ENCODE results near the gene VAX1. TPM values are rescaled to one million over a fixed set of nuclear protein-coding genes. Genes with fewer than 3 reads are reported as not detected.

VAX1 gene
- total and polyA plus RNA-seq, 2 experiments from 2014 or later = not detected

DNA sequence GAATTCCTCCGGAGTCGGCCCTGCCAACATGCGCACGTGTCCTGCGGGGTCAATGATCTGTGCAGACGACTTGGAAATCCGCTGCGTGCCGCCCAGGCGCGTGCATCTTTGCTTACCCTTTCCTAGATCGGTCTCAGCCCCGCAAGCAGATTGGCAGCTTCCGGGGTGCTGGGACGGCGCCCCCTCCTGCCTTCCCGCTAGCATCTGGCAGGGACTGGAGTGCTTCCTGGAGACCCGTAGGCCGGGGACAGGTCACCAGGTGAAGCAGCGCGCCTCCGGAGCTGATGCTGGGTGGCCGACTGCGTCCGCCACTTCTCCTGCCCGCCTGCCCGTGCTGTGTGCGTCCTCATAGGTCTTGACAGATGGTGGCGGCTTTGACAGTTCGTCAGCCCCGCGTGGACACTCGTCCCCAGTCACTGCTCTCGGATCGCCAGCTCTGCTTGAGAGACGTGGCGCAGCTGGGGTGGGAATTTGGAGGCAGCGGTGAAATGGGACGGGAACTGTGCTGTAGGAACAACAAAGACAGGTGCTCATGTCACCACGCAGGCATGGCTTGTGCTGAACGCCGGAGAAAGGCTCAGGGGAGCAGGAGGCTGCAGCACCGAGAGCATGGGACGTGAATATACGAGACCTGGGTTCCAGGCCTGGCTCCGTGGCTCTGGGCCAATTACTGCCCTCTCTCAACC lies 37.3 kb upstream of the VAX1 start:
- no peaks in the 10 kb centered on the region for H3K4me1 ChIP-seq (ENCODE audit: insufficient read depth)
- peak overlapping the region; percentile 14 for H3K4me3 ChIP-seq
- DNase-seq (ENCODE audit: low spot score) = peak; percentile 31
- H2AFZ ChIP-seq = peak overlapping the region; percentile 27
- peak overlapping the region; percentile 88 for H3K4me2 ChIP-seq
- no peaks in the 10 kb centered on the region for H3K9me2 ChIP-seq (replicated peaks; ENCODE audit: insufficient read depth)
- H3K36me3 ChIP-seq (replicated peaks; ENCODE audit: insufficient read depth, low read depth) = no peaks in the 10 kb centered on the region
- 2% methylated on average over 46 of the region's 46 CpGs for WGBS (ENCODE audit: low lambda C conversion rate, missing lambda C conversion rate)
- H4K20me1 ChIP-seq (ENCODE audit: insufficient read depth, poor library complexity, severe bottlenecking) = no peaks in the 10 kb centered on the region
- TF ChIP-seq, protein P1, sequence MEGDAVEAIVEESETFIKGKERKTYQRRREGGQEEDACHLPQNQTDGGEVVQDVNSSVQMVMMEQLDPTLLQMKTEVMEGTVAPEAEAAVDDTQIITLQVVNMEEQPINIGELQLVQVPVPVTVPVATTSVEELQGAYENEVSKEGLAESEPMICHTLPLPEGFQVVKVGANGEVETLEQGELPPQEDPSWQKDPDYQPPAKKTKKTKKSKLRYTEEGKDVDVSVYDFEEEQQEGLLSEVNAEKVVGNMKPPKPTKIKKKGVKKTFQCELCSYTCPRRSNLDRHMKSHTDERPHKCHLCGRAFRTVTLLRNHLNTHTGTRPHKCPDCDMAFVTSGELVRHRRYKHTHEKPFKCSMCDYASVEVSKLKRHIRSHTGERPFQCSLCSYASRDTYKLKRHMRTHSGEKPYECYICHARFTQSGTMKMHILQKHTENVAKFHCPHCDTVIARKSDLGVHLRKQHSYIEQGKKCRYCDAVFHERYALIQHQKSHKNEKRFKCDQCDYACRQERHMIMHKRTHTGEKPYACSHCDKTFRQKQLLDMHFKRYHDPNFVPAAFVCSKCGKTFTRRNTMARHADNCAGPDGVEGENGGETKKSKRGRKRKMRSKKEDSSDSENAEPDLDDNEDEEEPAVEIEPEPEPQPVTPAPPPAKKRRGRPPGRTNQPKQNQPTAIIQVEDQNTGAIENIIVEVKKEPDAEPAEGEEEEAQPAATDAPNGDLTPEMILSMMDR (IDR thresholded peaks at IDR 0.05; ENCODE audit: poor library complexity) = no peak
- TF ChIP-seq EZH2 (IDR thresholded peaks at IDR 0.05; ENCODE audit: borderline replicate concordance) (no peak), EZH2phosphoT487 (IDR thresholded peaks at IDR 0.05; ENCODE audit: low read depth, severe bottlenecking, unreplicated experiment) (no peak)
- no peaks in the 10 kb centered on the region for H3K79me2 ChIP-seq
- peaks cover 41% of the 10 kb centered on the region for H3K27me3 ChIP-seq
- no peak overlapping the region for H3K27ac ChIP-seq
- no peaks in the 10 kb centered on the region for H3K9me3 ChIP-seq (ENCODE audit: low read depth)

DNA sequence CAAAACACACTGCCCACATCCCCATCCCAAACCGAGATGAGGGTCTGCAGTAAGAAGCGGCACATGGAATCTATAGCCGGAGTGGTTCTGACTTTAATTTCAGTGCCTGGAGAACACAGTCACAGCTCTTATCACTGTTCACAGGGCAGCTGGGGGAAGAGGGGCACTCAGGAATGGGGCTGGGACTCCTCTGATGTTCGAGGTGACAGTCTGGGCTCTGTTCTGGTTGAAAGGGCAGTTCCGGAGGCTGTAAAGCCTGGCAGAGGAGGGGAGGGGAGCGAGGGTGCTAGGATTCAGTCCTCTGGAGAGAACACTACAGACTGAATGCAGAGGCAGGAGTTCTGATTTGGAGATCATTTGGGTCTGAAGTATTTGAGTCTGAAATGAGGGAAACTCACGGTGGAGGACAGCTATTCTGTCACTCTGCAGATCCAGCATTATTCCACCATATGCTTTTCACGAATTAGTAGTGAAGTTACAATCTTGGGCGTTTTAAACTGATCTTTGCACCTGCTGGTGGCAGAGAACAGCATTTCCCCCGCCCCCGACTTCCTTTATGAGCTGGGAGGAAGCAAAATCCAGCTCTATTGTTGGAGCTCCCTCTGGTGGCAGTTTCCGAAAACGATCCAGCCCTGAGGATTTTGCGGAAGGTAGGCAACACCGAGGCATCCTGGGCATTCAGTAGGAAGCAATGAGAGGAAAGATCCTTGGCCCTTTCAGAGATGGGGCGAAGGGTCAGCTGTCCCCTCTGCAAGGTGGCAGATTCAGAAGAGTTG lies 36.6 kb upstream of the VAX1 start:
- no peaks in the 10 kb centered on the region for H3K79me2 ChIP-seq
- peak overlapping the region; percentile 3 for H3K27ac ChIP-seq
- no peaks in the 10 kb centered on the region for H3K4me1 ChIP-seq (ENCODE audit: insufficient read depth)
- peak overlapping the region; percentile 14 for H3K4me3 ChIP-seq
- no peaks in the 10 kb centered on the region for H3K9me3 ChIP-seq (ENCODE audit: low read depth)
- no peaks in the 10 kb centered on the region for H3K9me2 ChIP-seq (replicated peaks; ENCODE audit: insufficient read depth)
- H3K4me2 ChIP-seq = peak overlapping the region; percentile 88
- DNase-seq (ENCODE audit: low spot score) = peak; percentile 91
- TF ChIP-seq, protein P1 (IDR thresholded peaks at IDR 0.05; ENCODE audit: poor library complexity) = peak; percentile 96
- TF ChIP-seq EZH2 (IDR thresholded peaks at IDR 0.05; ENCODE audit: borderline replicate concordance) = no peak
- peaks cover 43% of the 10 kb centered on the region for H3K27me3 ChIP-seq
- H3K36me3 ChIP-seq (replicated peaks; ENCODE audit: insufficient read depth, low read depth) = no peaks in the 10 kb centered on the region
- H4K20me1 ChIP-seq (ENCODE audit: insufficient read depth, poor library complexity, severe bottlenecking) = no peaks in the 10 kb centered on the region
- 12% methylated on average over 16 of the region's 16 CpGs for WGBS (ENCODE audit: low lambda C conversion rate, missing lambda C conversion rate)
- H2AFZ ChIP-seq = peak overlapping the region; percentile 27

DNA sequence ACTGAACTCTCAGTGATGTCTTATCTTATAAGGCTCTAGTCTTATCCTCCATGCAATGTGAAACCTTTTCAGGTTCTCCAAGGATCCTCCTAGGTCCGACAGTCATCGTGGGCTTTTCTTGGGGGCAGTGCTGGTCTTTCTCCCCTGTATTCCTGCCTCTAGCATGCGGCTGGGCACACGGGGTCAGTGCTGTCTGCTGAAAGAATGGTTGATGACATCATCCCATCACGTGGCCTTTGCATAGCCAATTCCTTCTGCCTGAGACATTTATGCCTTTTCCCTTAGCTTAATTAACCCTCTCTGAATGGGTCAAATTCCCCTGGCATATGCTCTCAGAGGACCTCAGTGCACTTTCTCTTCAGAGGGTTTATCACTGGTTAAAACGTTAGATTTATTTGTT lies 32.2 kb upstream of the VAX1 start:
- Histone ChIP-seq H3K36me3 (replicated peaks; ENCODE audit: insufficient read depth, low read depth) (no peaks in the 10 kb centered on the region), H3K27me3 (peaks cover 86% of the 10 kb centered on the region), H4K20me1 (ENCODE audit: insufficient read depth, poor library complexity, severe bottlenecking) (no peaks in the 10 kb centered on the region), H3K9me2 (replicated peaks; ENCODE audit: insufficient read depth) (no peaks in the 10 kb centered on the region), H2AFZ (no peak overlapping the region), H3K27ac (no peak overlapping the region), H3K4me3 (no peak overlapping the region), H3K9me3 (ENCODE audit: low read depth) (no peaks in the 10 kb centered on the region), H3K4me2 (no peak overlapping the region), H3K4me1 (ENCODE audit: insufficient read depth) (peaks cover 13% of the 10 kb centered on the region), H3K79me2 (no peaks in the 10 kb centered on the region)
- WGBS (ENCODE audit: low lambda C conversion rate, missing lambda C conversion rate) = 13% methylated on average over 6 of the region's 6 CpGs
- DNase-seq (ENCODE audit: low spot score) = no peak
- TF ChIP-seq, protein P1 (IDR thresholded peaks at IDR 0.05; ENCODE audit: poor library complexity) = no peak
- no peak for TF ChIP-seq EZH2 (IDR thresholded peaks at IDR 0.05; ENCODE audit: borderline replicate concordance)
- no peak for TF ChIP-seq EZH2phosphoT487 (IDR thresholded peaks at IDR 0.05; ENCODE audit: low read depth, severe bottlenecking, unreplicated experiment)

All from hepatocyte (in vitro differentiated cells).